ENCODE results near the gene TBX1.
"Not testable (repeated sequence)": the region's sequence is repeated elsewhere in the genome, so short reads cannot be mapped to it uniquely, and the experiment has no call there.

Gene TBX1

GRCh38 chr22:19724927-19725661, 35.5 kb upstream of the TBX1 start:
- TF ChIP-seq, protein P1, sequence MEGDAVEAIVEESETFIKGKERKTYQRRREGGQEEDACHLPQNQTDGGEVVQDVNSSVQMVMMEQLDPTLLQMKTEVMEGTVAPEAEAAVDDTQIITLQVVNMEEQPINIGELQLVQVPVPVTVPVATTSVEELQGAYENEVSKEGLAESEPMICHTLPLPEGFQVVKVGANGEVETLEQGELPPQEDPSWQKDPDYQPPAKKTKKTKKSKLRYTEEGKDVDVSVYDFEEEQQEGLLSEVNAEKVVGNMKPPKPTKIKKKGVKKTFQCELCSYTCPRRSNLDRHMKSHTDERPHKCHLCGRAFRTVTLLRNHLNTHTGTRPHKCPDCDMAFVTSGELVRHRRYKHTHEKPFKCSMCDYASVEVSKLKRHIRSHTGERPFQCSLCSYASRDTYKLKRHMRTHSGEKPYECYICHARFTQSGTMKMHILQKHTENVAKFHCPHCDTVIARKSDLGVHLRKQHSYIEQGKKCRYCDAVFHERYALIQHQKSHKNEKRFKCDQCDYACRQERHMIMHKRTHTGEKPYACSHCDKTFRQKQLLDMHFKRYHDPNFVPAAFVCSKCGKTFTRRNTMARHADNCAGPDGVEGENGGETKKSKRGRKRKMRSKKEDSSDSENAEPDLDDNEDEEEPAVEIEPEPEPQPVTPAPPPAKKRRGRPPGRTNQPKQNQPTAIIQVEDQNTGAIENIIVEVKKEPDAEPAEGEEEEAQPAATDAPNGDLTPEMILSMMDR (IDR thresholded peaks at IDR 0.05), result no peak
- TF ChIP-seq ZFX (IDR thresholded peaks at IDR 0.05; ENCODE audit: borderline replicate concordance), result no peak
- no peak overlapping the region for H3K27ac ChIP-seq

DNA sequence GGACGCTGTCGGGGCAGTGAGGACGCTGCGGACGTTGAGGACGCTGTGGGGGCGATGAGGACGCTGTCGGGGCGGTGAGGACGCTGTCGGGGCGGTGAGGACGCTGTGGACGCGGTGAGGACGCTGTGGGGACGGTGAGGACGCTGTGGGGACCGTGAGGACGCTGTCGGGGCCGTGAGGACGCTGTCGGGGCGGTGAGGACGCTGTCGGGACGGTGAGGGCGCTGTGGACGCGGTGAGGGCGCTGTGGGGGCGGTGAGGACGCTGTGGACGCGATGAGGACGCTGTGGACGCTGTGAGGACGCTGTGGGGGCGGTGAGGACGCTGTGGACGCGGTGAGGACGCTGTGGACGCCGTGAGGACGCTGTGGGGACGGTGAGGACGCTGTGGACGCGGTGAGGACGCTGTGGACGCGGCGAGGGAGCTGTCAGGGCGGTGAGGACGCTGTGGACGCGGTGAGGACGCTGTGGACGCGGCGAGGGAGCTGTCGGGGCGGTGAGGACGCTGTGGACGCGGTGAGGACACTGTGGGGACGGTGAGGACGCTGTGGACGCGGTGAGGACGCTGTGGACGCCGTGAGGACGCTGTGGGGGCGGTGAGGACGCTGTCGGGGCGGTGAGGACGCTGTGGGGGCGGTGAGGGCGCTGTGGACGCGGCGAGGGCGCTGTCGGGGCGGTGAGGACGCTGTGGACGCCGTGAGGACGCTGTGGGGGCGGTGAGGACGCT, 34.4 kb upstream of the TBX1 start:
- not testable (repeated sequence) for H3K27ac ChIP-seq

GRCh38 chr22:19727310-19728150, 33.0 kb upstream of the TBX1 start:
- TF ChIP-seq, protein P1 (IDR thresholded peaks at IDR 0.05), result no peak
- TF ChIP-seq ZFX (IDR thresholded peaks at IDR 0.05; ENCODE audit: borderline replicate concordance), result no peak
- H3K27ac ChIP-seq, result no peak overlapping the region

DNA sequence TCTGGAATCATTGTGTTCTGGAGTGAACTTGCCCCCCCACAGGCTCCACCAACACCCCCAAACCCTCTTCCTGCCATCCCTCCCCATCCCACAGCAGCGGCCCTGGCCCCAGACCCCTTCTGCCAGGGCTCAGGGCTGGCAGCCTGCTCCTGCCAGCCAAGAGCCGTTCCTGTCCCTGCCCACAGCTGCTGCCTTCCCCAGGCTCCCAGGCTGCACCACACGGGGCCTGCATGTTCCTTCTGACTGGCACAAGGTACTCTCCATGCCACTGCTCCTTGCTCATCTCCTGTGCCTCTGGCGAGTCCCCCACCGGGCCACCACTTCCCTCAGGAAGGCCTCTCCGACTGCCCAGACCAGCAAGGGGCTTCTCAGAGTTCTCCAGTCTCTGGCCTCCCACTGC, 32.3 kb upstream of the TBX1 start:
- TF ChIP-seq ZFX (IDR thresholded peaks at IDR 0.05; ENCODE audit: borderline replicate concordance), result no peak
- TF ChIP-seq, protein P1 (IDR thresholded peaks at IDR 0.05), result no peak
- H3K27ac ChIP-seq, result no peak overlapping the region

DNA sequence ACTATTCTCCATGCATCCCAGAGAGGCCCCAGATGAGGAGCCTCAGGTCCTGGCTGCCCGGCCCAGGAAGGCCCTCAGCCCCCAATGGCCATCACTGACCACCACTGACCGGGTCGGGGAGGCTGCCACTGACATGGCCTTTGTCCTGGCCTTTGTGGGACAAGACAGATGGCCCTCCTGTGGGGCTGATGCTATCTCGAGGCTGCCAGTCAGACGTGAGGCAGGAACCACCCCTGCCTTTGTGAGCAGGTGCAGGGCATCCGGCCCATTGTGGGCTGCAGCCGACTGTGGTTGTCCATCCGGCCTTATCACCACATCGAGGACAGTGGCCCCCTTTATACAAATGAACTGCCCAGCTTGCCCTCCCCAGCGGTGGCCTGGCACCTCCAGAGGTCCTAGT, 31.7 kb upstream of the TBX1 start:
- no peak for TF ChIP-seq ZFX (IDR thresholded peaks at IDR 0.05; ENCODE audit: borderline replicate concordance)
- TF ChIP-seq, protein P1 (IDR thresholded peaks at IDR 0.05), result no peak
- no peak overlapping the region for H3K27ac ChIP-seq

DNA sequence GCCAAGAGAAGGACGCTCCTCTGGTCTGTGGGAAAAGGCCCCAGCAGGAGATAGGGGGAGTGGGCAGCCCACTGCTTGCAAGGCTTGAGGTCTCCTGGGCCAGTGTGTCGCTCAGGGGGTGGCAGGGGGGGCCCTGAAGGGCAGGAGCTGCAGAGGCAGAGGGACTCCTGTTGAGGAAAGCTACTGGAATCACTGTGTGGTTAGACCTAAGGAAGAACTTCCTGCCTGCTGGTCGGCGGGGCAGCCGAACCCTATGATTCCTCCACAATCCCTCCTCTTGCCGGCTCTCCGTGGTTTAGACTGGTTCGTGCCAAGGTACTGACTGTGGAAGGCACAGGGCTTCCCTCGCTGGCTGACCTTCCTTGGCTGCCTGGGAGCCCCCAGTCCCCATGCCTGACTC, 31.1 kb upstream of the TBX1 start:
- TF ChIP-seq ZFX (IDR thresholded peaks at IDR 0.05; ENCODE audit: borderline replicate concordance), result no peak
- TF ChIP-seq, protein P1 (IDR thresholded peaks at IDR 0.05), result no peak
- H3K27ac ChIP-seq, result no peak overlapping the region

DNA sequence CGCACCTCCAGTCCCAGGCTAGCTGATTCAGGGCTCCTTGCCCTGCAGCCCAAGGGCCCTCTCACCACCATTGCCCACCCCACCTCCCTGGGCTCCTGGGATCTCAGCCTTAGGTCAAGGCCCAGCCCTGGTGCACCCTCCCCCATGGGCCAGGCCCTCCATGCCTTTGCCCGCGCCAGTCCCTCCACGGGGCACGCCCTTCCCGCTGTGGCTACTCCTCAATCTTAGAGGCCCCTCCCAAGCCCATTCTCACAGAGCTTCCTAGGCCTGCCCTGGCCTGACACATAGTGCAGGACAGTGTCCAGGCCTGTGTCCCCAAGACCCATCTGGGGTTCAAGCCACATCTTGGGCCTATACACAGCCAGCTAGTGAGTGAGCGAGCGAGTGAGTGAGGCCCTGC, 30.4 kb upstream of the TBX1 start:
- TF ChIP-seq, protein P1 (IDR thresholded peaks at IDR 0.05), result no peak
- no peak for TF ChIP-seq ZFX (IDR thresholded peaks at IDR 0.05; ENCODE audit: borderline replicate concordance)
- H3K27ac ChIP-seq, result no peak overlapping the region

All from 22Rv1 (cell line).